Left lung (tissue), 10 donors: ENCODE data around the gene CATSPERE. TPM values are rescaled to one million over a fixed set of nuclear protein-coding genes. Genes with fewer than 3 reads are reported as not detected.
"Not testable (repeated sequence)": the region's sequence is repeated elsewhere in the genome, so short reads cannot be mapped to it uniquely, and the experiment has no call there.

Experiments used
- ATAC-seq: fragments of 200-7000 bp; cut with Tn5 transposase; one replicate; pipeline ENCODE4 v1.9.1; 2020; ENCODE audit warnings: moderate library complexity
- DNase-seq, 4 donors: peaks; one replicate each; pipeline ENCODE4 v3.0.0-alpha.2; 2013 to 2020
- H3K27ac ChIP-seq, 2 donors: fragments of 200-600 bp; sonication (generic) in 1 of 2; one replicate each; pipeline versions ENCODE4 v1.5.0 to v1.8.0; 2020 to 2021
- H3K27me3 ChIP-seq, 2 donors: fragments of 200-600 bp; sonication (generic) in 1 of 2; one replicate each; pipeline versions ENCODE4 v1.5.0 to v1.8.0; 2020 to 2021
- H3K36me3 ChIP-seq, 2 donors: fragments of 200-600 bp; sonication (generic) in 1 of 2; one replicate each; pipeline versions ENCODE4 v1.5.0 to v1.8.0; 2020 to 2021
- H3K4me1 ChIP-seq, 2 donors: fragments of 200-600 bp; one replicate each; pipeline ENCODE4 v1.8.0; 2021
- H3K4me3 ChIP-seq, 2 donors: fragments of 200-600 bp; sonication (generic) in 1 of 2; one replicate each; pipeline versions ENCODE4 v1.5.0 to v1.8.0; 2020 to 2021; ENCODE audit warnings: mild to moderate bottlenecking in 1 of 2
- H3K9me3 ChIP-seq, 2 donors: fragments of 200-600 bp; sonication (generic) in 1 of 2; one replicate each; pipeline versions ENCODE4 v1.5.0 to v1.8.0; 2020 to 2021
- intact Hi-C, 2 donors: fragments of 100-400 bp; cut with DNase I; formaldehyde crosslinking; loops; one replicate each; pipeline versions ENCODE4 v1.11.2 to v1.14.2; 2022
- polyA plus RNA-seq, 6 donors: library from polyadenylated mRNA; unstranded; fragments of 120-200 nt; gene quantifications; one replicate each; pipeline ENCODE4 v1.2.1, GENCODE V29; 2013; ENCODE audit not compliant: insufficient read length in 6 of 6
- total RNA-seq, 2 donors: library from RNA; stranded (reverse); fragmentation: NEBNext Ultra II Directional; extraction: Animal tissue kit (Norgen Biotek cat#: 25700); gene quantifications; one replicate each; pipeline ENCODE4 v1.2.1, GENCODE V29; 2021
- TF ChIP-seq, protein P1 (sequence below), 2 donors: fragments of 200-600 bp; sonication (generic) in 1 of 2; IDR thresholded peaks; one replicate each; pipeline versions ENCODE4 v1.5.0 to v1.8.0; 2021; ENCODE audit warnings: antibody characterized with exemption in 2 of 2
- donor health status: DM: no; HTN: yes; CAD: no.
- donor health status: DM: no; HTN: no; CAD: no.

Gene CATSPERE
- total and polyA plus RNA-seq, 8 donors = 0.84 to 2.1 (median 1.6) TPM

DNA sequence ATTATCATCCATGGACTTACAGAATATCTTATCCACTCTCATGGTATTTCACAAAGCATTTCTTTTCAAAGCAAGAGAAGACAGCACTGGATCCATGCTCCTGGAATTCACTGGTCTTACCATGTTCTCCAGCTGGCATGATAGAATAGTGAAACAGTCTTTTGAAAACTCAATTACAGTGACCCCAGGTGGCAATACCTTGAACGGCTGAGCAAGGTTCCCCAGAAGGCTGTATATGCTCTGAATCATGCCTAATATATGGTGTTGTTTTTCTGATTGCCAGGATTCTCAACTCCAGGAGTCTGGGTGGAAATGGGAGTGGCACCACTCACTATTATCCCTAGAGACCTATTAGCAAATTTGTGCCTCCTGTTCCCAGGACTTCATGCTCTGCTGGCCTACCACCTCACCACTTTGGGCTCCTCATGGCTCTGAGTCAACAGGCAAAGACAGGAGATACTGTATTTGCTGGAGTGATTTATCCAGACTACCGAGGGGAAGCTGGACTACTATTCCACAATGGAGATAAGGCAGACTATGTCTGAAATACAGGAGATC lies 87.6 kb downstream of the CATSPERE start:
- H3K4me3 ChIP-seq = no peak overlapping the region
- no peak overlapping the region for H3K27ac ChIP-seq
- no peaks in the 10 kb centered on the region for H3K36me3 ChIP-seq
- H3K4me1 ChIP-seq = no peaks in the 10 kb centered on the region
- DNase-seq (no peak), ATAC-seq (no peak)
- TF ChIP-seq, protein P1, sequence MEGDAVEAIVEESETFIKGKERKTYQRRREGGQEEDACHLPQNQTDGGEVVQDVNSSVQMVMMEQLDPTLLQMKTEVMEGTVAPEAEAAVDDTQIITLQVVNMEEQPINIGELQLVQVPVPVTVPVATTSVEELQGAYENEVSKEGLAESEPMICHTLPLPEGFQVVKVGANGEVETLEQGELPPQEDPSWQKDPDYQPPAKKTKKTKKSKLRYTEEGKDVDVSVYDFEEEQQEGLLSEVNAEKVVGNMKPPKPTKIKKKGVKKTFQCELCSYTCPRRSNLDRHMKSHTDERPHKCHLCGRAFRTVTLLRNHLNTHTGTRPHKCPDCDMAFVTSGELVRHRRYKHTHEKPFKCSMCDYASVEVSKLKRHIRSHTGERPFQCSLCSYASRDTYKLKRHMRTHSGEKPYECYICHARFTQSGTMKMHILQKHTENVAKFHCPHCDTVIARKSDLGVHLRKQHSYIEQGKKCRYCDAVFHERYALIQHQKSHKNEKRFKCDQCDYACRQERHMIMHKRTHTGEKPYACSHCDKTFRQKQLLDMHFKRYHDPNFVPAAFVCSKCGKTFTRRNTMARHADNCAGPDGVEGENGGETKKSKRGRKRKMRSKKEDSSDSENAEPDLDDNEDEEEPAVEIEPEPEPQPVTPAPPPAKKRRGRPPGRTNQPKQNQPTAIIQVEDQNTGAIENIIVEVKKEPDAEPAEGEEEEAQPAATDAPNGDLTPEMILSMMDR (IDR thresholded peaks at IDR 0.05) = no peak
- H3K9me3 ChIP-seq = peaks cover 0 to 36% of the 10 kb centered on the region in 2 donors
- no peaks in the 10 kb centered on the region for H3K27me3 ChIP-seq
- intact Hi-C loops = no loop called here

DNA sequence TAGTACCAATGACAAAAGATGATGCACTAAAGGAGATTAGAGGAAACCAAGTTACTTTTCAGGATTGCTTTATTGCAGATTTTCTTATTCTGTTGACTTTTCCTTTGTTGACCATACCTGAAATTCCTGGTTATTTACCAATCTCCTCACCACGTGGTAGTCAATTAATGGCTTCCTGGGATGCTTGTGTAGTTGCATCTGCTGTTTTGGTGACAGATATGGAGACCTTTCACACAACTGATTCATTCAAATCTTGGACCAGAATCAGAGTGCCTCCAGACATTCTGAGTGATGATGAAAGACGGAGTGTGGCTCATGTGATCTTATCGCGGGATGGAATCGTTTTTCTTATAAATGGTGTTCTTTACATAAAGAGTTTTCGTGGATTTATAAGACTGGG lies 91.3 kb downstream of the CATSPERE start:
- Histone ChIP-seq H3K27me3 (no peaks in the 10 kb centered on the region), H3K27ac (no peak overlapping the region), H3K36me3 (no peaks in the 10 kb centered on the region), H3K9me3 (peaks cover 0 to 41% of the 10 kb centered on the region in 2 donors), H3K4me3 (no peak overlapping the region), H3K4me1 (no peaks in the 10 kb centered on the region)
- DNase-seq = no peak
- TF ChIP-seq, protein P1 (IDR thresholded peaks at IDR 0.05) = no peak
- intact Hi-C loops = no loop called here
- no peak for ATAC-seq

DNA sequence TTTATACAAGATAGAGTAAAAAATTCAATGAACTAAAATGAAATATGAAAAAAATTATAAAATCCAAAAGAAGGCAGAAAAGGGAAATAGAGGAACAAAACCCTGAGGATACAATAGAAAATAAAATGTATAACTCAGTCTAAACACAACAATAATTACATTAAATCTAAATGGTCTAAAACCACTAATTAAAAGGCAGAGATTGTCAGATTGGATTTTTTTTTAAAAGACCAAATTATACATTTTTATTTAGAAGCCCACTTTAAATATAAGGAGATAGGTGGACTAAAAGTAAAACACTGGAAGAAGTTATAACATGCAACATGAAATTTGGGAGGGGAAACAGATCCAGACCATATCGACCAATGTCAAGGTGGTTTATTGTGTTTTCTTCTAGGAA lies 95.2 kb downstream of the CATSPERE start:
- ATAC-seq = no peak
- no peaks in the 10 kb centered on the region for H3K27me3 ChIP-seq
- peaks cover 0 to 51% of the 10 kb centered on the region in 2 donors for H3K9me3 ChIP-seq
- H3K36me3 ChIP-seq = no peaks in the 10 kb centered on the region
- no peaks in the 10 kb centered on the region for H3K4me1 ChIP-seq
- no peak for DNase-seq
- H3K27ac ChIP-seq = no peak overlapping the region
- intact Hi-C loops = no loop called here
- TF ChIP-seq, protein P1 (IDR thresholded peaks at IDR 0.05) = no peak
- H3K4me3 ChIP-seq = no peak overlapping the region

DNA sequence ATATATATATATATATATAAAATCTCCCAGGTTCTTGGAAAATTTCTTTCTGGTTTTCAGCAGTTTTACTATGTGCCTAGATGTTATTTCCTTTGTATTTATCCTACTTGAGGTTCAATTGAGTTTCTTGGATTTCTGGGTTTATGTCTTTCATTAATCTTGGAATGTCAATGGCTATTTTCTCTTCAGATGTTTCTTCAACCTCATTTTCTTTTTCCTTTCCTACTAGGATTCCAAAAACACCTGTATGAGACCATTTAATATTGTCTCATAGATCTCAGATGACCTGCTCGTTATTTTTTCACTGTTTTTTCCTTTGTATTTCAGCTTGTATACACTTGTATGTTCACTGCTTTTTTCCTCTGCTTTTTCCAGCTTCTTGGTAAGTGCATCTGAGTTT lies 96.5 kb downstream of the CATSPERE start:
- H3K4me1 ChIP-seq = no peaks in the 10 kb centered on the region
- TF ChIP-seq, protein P1 (IDR thresholded peaks at IDR 0.05) = no peak
- intact Hi-C loops = no loop called here
- H3K36me3 ChIP-seq = no peaks in the 10 kb centered on the region
- no peak overlapping the region for H3K27ac ChIP-seq
- H3K27me3 ChIP-seq = no peaks in the 10 kb centered on the region
- H3K4me3 ChIP-seq = no peak overlapping the region
- DNase-seq (no peak), ATAC-seq (no peak)
- H3K9me3 ChIP-seq = peaks cover 0 to 47% of the 10 kb centered on the region in 2 donors

DNA sequence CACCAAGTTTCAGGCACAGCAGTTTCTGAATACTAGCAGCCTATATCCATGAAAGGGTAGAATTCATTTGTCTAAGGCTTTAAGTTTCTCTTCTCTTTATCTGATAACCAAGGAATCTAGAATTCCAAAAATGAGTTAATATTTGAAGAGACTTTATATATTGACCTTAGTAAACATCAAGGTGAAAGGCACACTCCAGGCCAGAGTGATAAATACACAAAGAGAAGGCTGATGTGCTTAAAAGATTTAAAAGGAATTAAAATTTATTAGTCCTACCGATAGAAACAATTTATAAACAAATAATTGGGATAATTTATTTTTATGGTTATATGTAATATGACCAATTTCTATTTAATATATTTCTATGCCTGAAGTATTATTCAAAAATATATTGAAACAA lies 98.5 kb downstream of the CATSPERE start:
- ATAC-seq = no peak
- intact Hi-C loops = no loop called here

DNA sequence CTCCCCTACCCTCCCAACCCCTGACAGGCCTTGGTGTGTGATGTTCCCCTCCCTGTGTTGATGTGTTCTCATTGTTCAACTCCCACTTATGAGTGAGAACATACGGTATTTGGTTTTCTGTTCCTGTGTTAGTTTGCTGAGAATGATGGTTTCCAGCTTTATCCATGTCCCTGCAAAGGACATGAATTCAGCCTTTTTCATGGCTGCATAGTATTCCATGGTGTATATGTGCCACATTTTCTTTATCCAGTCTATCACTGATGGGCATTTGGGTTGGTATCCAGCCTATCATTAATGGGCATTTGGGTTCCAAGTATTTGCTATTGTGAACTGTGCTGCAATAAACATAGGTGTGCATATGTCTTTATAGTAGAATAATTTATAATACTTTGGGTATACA lies 101.8 kb downstream of the CATSPERE start:
- H3K4me1 ChIP-seq, H3K27me3 ChIP-seq, DNase-seq, ATAC-seq, H3K4me3 ChIP-seq, intact Hi-C loops, H3K36me3 ChIP-seq, H3K27ac ChIP-seq: not testable (repeated sequence)
- peaks cover 0 to 26% of the 10 kb centered on the region in 2 donors for H3K9me3 ChIP-seq

More for the DNA sequence above, 98.5 kb downstream of the CATSPERE start:
- H3K27me3 ChIP-seq = no peaks in the 10 kb centered on the region
- TF ChIP-seq, protein P1 (IDR thresholded peaks at IDR 0.05) = no peak
- no peaks in the 10 kb centered on the region for H3K36me3 ChIP-seq
- no peak overlapping the region for H3K4me3 ChIP-seq
- no peaks in the 10 kb centered on the region for H3K4me1 ChIP-seq
- DNase-seq = no peak
- no peak overlapping the region for H3K27ac ChIP-seq
- peaks cover 0 to 54% of the 10 kb centered on the region in 2 donors for H3K9me3 ChIP-seq
